MM.1S (cell line): ENCODE results near the gene NOL4L.

ENCODE experiments used
- CTCF ChIP-seq: fragments of 300-600 bp; sonication (generic); IDR thresholded peaks from 2 replicates; pipeline ENCODE4 v1.5.1; 2016; ENCODE audit warnings: antibody characterized with exemption, low read length, mixed read lengths
- EZH2phosphoT487 ChIP-seq: fragments of 300-600 bp; sonication (generic); IDR thresholded peaks from 2 replicates; pipeline ENCODE4 v1.6.1; 2018; ENCODE audit warnings: antibody characterized with exemption, low read length

GRCh38 chr20:32495217-32495565, 89.9 kb downstream of the NOL4L start:
- no peak for TF ChIP-seq CTCF
- no peak for TF ChIP-seq EZH2phosphoT487
